Right hindlimb (tissue), 1 donor: ENCODE data around the gene NTN1.
A peak's percentile ranks its signal among the peaks of the same experiment; 100 is the strongest.
"Not testable (repeated sequence)": the region's sequence is repeated elsewhere in the genome, so short reads cannot be mapped to it uniquely, and the experiment has no call there.

Experiments used
- DNase-seq: peaks from one replicate; pipeline ENCODE4 v3.0.0-alpha.2; 2018

NTN1 gene

DNA sequence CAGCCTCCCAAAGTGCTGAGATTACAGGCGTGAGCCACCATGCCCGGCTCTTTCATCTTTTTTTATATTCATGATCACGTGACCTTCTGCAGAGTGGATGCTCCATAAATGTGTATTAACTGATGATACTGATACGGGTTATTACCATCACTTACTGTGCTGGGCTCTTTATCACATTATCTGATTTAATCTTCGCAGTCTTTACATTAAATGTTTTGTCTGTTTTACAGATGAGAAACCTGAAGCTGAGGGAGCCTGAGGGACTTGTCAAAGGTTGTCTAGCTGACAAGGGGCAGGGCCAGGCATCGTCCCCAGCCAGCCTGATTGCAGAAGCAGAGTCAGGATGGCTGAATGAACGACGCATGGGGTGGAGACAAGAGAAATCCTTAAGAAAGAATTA is 104.4 kb downstream of the NTN1 start:
- DNase-seq: no peak

DNA sequence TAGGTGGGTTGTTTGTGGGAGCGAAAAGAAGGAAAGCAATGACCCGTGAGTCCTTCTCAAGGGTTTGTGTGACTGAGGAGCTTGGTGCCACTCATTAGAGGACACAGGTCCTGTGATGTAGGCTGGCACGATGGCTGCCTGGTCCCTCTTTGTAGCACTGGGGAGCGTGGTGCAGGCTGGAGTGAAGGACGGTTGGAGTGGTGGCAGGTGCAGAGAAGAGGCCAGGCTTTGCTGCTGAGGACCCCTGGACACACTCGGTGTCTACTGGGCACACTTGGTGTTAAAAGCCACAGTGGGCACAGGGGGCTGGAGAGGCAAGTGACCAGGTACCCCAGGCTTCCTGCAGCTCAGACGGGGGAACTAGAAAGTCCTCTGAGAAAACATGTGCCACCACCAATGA is 106.0 kb downstream of the NTN1 start:
- DNase-seq: no peak

DNA sequence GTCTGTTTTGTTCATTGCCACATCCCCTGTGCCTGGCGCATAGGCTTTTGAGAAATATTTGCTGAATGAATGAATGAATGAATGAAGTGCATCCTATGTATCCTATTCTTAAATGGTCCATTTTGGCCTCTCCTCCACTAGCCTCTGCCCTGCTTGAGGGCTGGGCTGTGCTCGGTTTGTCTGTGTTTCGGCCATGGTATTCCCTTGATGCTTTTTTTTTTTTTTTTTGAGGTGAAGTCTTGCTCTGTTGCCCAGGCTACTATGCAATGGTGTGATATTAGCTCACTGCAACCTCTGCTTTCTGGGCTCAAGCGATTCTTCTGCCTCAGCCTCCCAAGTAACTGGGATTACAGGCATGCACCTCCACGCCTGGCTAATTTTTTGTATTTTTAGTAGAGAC is 110.1 kb downstream of the NTN1 start:
- no peak for DNase-seq

DNA sequence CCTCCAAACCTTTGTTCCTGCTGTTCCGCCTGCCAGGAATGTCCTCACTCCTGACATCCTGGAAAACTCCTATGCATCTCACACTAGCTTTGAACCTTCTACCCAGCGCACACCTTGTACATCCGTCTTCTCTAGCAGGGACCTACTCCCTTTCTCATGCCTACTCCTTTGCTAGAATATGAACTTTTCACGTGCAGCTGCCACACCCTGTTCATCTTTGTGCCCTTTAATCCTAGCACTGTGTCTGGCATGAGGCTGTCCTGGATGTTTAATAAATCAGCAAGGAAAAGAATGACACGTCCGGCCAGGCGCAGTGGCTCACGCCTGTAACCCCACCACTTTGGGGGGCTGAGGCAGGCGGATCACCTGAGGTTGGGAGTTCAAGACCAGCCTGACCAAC is 111.0 kb downstream of the NTN1 start:
- DNase-seq: no peak

DNA sequence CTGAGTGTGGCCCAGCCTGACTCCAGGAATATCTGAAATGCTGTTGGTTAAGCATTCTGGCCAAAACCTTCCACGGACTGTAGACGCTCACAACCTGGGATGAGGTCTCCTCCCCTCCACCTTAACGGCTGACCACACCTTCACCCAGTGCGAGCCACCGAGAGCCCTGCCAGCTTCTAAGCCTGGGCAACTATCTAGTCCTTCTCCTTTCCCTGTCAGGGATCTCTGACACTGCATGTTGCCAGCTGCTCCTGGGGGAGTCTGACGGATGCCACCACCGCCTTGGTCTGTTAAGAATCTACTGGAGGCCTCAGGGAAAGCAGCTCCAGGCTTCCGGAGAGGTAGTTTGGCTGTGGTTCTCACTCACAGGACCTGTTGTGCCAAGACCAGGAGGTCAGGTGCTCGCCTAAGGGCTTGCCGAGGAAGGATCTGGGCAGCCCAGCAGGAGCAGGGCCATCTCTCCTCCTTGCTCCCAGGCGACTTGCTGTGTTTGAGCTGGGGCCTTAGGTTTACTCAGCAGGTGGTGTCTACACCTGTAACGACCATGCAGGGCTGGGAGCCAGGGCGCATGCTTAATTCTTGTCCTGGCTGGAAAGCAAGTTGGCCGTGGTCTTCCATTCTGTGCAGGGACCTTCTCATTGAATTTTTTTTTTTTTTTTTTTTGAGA is 111.8 kb downstream of the NTN1 start:
- DNase-seq: no peak

DNA sequence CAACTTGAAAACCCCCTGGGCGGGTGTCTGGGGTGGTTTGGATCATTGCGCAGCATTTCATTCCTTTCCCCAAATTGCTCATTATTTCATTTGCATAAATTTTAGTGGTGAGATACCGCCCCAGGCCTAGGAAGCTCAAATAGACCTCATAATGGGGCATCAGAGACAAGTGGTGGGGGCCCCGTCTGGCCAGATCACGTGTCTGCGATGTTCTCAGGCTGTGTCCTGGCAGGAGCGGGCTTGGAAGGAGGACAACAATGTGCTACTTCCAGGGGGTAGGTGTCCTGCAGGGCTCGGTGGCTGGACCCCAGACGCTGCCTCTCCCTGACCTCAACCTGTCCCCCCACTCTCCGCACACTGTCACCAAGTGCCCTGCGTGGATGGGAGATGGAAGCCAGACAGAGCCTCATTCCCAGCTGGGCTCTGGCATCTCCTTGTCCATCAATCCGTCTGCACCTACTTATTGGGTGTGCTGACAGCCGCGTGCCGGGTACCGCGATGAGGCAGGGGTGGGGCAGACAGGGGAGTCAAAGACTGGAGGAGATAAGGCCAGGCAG is 116.9 kb downstream of the NTN1 start:
- DNase-seq: no peak

DNA sequence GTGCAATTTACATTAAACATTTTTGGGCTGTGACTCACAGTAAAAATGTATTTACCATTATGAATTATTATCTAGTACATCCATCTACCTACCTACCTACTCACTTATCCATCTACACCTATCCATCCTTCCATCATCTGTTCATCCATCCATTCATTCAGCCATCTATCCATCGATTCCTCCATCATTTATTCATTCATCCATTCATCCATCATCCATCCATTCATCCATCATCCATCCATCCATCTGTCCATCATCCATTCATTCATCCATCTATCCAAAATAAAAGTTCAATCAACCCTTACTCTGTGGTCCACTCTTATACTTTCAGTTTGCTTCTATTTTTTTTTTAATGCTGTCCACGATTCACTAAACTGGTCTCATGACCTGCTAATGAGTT is 118.4 kb downstream of the NTN1 start:
- no peak for DNase-seq

DNA sequence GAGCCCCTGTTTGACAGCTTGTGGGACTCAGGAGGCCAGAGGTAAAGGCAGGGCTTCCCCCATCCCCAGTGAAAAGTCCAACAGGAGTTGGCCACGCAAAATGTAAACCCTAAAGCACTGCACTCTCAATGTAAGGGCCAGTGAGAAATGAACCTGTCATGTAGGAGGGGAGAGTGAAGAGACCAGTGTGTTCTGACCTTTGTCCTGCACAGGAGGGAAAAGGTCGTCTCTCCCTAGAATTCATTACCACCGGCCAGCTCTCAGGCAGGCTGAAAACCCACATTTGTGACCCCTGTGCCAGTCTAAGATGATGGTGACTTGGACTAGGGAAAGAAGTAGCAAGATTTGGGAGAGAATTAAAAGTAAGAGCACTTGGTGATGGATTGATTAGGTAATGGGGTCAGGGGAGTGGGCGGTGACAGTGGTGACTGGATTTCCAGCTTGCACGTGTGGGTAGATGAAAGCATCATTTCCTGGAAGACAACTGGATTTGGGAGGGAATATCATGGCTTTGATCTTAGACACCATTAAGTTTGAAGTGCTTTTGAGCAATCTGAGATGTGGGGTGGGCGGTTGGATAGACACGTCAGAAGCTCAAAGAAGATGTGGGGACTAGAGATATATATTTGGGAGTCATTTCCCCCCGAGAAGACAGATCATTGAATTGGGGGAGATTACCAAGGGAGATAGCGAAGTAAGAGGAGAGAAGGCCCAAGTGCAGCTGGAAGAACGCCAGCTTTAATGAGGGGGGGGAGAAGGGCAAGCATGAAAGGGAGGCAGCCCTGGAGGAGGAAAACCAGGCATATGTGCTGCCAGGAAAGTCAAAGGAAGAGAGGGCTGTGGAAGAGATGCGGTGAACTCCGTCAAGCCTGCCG is 119.5 kb downstream of the NTN1 start:
- no peak for DNase-seq

DNA sequence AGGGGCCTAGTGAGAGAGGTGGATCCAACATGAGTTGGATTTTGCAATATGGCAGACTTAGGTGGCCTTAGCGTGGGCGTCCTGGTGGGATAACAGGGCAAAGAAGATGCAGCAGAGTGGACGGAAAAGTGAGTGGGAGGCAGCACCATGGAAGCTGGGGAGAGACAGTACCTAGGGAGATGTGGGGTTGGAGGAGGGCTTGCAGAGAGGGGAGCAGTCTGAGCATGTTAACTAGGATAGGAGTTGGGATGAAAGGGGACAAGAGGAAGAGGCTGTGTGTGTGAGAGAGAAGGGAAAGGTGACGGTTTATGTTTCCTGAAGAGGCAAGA is 120.1 kb downstream of the NTN1 start:
- DNase-seq: no peak

DNA sequence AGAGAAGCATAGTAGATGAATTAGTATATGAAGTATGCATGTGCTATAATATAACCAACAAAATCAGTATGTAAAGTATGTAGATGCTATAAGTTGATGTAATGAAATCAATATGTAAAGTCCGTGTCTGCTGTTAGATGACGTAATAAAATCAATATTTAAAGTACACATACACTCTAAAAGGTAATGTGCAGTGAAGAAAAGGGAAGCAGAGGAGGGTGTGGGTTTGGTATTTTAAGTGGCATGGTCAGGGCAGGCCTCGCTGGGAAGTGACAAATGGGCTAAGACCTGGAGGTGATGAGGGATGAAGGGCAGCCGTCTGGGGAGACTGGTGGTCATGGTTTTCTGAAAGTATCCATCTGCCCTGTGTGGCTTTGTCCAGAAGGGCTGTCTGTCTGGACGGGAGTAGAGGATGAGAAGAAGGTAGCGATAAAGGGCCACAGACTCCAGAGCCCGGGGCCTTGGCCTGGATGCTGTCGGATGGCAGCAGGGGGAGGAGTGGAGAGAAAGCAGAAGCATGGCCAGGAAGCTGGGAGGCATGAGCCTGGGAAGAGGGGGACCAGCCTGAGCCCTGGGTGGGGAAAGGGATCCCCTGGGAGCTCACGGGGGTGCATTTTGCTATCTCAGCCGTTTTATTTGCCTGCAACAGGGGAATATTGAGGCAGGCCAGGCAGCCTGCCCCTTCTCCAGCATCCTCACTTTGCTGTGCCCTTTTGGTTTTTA is 121.6 kb downstream of the NTN1 start:
- no peak for DNase-seq

DNA sequence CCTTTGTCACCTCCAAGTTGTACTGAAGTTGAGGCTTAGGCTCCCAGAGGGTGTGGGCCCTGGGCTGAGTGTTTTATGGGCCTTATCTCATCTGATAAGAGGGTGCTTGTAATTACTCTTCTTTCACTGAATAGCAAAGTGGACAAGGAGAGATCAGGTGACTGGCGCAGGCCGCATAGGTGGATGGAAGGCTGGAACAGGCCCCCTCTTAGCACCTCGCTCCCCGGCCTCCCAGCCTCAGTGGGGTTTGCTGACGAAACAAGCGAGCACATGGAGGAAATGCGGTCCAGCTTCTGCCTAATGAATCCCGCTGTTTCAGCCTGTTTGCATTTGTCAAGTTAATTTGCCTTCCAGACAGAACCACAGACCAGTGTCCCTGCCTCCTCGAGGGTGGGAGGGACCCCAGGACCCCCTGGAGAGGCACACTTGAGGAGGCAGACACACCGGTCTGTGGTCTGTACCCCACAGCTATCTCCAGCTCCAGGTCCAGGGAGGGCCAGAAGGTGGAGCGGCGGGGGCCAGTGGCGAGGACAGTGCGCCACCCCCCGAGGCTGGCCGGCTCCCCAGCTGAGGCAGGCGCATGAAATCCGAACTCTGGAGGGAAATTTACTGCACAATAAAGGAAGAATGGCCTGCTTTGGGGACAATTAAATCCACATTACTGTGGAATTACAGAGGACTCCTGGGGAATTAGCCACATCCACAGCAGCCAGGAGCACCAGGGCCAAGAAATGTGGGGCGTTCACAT is 123.4 kb downstream of the NTN1 start:
- DNase-seq: no peak

DNA sequence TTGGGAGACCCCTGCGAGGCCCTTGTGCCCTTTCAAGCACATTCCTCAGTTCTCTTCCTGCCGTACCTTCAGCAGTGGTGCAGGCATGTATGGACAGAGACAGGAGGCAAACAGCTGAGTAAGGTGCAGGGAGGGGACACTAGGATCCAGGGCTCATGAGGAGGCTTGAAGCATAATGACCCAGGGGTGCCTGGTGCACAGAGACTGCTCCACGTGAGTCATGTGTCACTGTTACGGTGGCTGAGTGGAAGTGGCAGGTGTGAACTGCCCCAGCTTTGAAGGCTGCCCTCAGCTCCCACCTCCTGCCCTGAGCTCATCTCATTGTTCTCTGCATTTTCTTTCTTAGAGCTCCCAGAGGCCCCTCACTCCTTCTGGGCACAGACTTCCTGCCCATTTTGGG is 124.8 kb downstream of the NTN1 start:
- no peak for DNase-seq

DNA sequence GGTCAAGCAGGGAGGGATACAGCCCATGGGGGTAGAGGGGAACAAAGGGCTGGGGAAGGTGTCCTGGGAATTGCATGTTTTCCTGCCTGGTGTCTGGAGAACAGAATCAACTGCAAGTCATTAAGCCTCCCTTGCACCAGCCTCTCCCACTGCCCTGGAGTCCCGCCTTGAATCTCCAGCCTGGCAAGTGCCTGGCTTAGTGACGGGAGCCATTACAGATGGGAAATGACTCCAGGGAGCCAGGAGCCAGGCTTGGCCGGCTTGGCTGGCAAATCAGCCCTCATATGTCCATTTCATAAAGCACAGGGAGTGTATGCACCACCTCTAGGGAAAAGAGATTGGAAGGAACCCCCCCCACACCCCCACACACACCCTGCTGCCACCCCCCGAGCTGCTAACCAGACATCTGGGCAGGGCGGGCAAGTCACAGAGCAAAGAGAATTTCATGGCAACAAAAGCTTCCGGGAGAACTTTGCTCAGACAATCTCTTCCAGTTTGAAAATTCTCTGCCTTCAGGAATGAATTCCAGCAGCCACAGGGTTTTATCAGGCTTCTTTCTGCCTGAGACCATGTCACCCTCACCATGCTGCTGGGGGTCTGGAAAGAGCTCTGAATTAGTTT is 127.7 kb downstream of the NTN1 start:
- DNase-seq: no peak

DNA sequence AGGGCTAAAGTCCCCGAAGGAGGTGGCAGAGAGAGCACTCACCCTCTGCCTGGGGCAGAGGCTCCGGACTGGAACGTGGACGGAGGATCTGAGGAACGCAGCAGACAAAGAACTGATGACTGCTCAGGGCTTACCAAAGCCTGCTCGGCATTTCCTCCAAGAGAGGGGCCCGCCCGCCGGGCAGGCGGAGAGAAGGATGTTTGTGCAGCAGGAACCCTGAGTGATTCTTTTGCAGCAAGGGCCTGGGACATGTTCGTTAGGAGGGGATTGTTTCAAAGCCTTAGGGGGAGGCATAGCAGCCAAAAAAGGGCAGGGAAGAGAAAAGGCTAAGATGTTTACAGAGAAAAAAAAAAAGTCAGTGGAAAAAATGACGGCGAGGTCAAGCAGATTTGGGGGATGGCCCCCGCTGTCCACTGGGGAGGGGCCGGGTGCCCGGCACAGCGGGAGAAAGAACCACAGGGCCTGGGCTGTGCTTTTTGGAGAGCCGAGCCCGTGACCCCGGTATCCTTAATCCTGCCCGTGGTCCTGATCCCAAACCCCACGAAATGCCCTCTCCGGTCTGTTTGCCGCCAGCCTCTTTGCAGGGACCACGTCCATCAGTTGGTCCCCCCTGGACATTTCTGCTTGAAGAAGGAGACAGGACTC is 129.3 kb downstream of the NTN1 start:
- DNase-seq: peak; percentile 56

DNA sequence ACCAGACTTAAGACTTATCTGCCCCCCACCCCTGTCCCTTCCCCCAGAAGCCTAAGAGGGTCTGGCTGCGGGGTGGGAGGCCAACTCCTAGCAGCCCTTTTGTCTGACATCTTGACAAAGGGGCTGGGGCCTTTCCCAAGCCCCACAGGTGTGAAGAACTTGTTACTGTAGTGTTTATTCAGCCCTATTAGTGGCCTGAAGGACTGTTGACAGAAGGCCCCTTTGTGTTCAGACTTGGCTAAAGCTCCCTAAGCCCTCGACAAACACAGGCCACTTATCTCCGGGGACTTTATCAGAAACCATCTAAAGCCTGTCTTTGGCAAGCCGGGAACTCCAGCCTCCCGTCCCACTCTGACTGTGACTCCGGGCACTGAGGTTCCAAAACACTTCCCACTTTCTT is 129.8 kb downstream of the NTN1 start:
- DNase-seq: no peak

DNA sequence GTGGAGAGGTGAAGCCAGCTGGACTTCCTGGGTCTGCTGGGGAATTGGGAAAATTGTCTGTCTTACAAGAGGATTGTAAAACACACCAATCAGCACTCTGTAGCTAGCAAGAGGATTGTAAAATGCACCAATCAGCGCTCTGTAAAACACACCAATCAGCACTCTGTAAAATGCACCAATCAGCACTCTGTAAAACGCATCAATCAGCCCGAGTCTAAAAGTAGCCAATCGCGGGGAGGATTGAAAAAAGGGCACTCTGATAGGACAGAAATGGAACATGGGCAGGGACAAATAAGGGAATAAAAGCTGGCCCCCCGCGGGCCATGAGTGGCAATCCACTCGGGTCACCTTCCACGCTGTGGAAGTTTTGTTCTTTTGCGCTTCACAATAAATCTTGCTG is 130.4 kb downstream of the NTN1 start:
- DNase-seq: not testable (repeated sequence)

DNA sequence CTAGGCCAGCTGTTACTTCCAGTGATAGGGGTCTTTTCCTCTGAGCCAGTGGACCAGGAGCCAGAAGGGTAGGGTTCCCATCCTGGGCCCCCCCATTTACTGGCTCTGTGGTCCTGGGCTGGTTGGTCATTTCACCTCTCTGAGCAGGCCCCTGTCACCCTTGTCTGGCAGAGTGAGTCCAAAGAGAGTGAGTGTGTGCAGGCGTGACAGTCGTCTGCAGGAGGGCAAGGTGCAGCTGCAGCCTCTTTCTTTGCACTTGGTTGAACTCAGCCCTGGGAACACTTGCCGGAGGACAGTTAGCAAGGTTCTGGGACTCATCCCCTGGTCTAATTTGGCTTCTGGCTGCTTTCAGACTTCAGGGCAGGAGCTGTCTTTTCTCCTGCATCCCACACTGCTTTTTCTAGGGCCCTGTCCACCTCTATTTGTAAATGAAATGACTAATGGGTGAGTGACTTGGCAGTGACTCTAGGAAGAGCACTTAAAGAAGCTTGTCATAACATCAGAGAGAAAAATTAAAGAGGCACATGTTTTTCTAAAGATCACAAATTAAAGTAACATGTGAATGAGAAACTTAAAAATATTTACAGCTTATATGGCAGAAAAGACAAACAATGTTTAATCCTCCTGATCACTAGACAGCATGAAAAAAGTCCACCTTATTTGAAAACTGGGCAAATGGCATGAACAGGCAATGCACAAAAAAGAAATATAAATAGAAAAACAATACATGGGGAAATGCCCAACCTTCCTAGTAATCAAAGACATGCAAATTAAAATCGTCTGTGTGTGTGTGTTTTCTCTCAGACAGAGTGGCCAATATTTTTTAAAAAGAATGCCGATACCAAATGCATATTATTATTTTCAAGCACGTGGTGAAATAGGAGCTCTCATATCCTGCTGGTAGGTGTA is 137.5 kb downstream of the NTN1 start:
- no peak for DNase-seq

DNA sequence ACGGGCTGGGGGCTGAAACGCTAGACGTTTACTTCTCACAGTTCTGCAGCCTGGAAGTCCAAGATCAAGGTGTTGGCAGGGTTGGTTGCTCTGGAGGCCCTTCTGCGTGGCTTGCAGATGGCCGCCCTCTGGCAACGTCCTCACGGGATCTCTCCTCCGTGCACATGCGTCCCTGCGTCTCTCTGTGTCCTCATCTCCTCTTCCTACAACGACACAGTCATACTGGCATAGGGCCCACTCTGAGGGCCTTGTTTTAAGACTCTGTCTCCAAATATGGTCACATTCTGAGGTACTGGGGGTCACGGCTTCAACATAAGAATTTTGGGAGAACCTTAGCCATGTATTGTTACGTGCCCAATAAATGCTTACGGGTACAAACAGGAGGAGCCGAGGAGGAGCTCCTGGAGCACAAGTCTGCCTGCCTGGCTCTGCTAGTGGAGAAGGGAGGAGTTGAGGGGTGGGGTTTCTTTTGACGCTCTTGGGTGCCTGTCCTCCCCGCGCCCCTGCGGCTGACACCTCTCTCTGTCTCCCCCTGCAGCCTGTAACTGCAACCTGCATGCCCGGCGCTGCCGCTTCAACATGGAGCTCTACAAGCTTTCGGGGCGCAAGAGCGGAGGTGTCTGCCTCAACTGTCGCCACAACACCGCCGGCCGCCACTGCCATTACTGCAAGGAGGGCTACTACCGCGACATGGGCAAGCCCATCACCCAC is 141.1 kb downstream of the NTN1 start:
- DNase-seq: no peak

DNA sequence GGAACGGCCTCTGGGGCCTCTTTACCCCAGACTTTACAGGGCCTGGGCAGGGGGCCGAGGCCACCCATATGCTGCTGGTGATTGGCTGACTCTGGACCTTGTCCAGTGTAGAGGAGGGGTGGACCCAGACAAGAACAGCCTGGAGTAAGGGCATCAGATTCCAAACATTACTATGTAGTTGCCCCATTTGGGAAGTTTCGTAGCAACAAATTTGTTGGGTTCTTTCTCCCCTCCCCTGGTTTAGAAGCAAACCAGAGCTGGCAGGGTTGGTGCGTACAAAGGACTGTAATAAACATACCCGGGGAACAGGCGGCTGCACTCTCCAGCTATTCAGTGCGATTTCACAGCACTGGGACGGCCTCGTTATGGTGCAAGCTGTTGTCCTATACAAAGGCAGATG is 145.5 kb downstream of the NTN1 start:
- DNase-seq: no peak

DNA sequence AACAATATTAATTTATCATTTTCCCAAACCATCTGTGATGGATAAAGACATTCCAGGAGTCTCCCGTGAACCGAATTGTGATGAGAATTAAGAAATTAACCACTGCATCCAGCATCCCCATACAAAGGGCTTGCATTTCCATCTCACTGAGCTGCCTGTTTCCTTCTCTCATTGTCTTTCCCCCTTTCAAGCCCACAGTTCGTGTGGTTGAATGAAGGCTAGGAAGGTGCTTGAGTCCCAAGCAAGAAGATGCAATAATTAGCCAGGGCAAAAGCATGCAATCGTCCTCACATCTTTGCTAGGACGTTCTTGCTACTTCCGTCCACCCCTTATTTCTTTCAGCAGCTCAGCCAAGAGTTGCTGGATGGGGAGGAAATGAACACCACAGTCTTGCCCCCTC is 146.1 kb downstream of the NTN1 start:
- DNase-seq: no peak
